Activated T-helper 17 cell treated with anti-CD3 and anti-CD28 coated beads, Interleukin-2, amount 50 U/mL, for 72 hours (primary cell): ENCODE data around the gene MAG. TPM values are rescaled to one million over a fixed set of nuclear protein-coding genes. Genes with fewer than 3 reads are reported as not detected.

Source experiments
- ATAC-seq: fragments of 150-1000 bp; cut with Tn5 transposase; replicated peaks from 2 replicates; pipeline ENCODE4 v1.10.0; 2021; ENCODE audit warnings: mild to moderate bottlenecking, moderate library complexity
- H3K27ac Mint-ChIP-seq: one replicate; pipeline ENCODE4 v1.8.0; 2022; ENCODE audit warnings: mixed read lengths
- H3K27me3 Mint-ChIP-seq: one replicate; pipeline ENCODE4 v1.8.0; 2022; ENCODE audit warnings: mixed read lengths
- H3K36me3 Mint-ChIP-seq: one replicate; pipeline ENCODE4 v1.8.0; 2022; ENCODE audit warnings: low read depth, mild to moderate bottlenecking, mixed read lengths
- H3K4me1 Mint-ChIP-seq: one replicate; pipeline ENCODE4 v1.8.0; 2022; ENCODE audit warnings: mixed read lengths
- H3K4me3 Mint-ChIP-seq: one replicate; pipeline ENCODE4 v1.8.0; 2022; ENCODE audit warnings: mild to moderate bottlenecking, mixed read lengths
- H3K9me3 Mint-ChIP-seq: one replicate; pipeline ENCODE4 v1.8.0; 2022; ENCODE audit warnings: mixed read lengths
- total RNA-seq, 2 donors: library from RNA; stranded (reverse); gene quantifications; one replicate each; pipeline ENCODE4 v1.2.3, GENCODE V29; 2022

MAG gene
- total RNA-seq, 2 donors from 2014 or later: 0.24 to 0.50 TPM

DNA sequence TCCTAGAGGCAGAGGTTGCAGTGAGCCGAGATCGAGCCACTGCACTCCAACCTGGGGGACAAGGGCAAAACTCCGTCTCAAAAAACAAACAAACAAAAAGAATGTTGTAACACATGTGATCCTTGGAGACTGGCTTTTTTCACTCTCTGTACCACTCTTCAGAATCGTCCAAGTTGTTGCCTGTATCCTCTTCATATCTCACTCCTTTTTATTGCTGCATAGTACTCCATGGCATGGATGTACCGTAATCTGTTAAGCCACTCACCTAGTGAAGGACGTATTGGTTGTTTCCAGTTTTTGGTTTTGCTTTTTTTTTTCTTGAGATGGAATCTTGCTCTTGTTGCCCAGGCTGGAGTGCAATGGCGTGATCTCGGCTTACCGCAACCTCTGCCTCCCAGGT lies 30.1 kb downstream of the MAG start:
- H3K9me3 Mint-ChIP-seq: no peaks in the 10 kb centered on the region
- no peak overlapping the region for H3K27ac Mint-ChIP-seq
- peaks cover 5% of the 10 kb centered on the region for H3K4me1 Mint-ChIP-seq
- H3K36me3 Mint-ChIP-seq: no peaks in the 10 kb centered on the region
- no peak for ATAC-seq
- H3K27me3 Mint-ChIP-seq: peaks cover 4% of the 10 kb centered on the region
- H3K4me3 Mint-ChIP-seq: no peak overlapping the region

DNA sequence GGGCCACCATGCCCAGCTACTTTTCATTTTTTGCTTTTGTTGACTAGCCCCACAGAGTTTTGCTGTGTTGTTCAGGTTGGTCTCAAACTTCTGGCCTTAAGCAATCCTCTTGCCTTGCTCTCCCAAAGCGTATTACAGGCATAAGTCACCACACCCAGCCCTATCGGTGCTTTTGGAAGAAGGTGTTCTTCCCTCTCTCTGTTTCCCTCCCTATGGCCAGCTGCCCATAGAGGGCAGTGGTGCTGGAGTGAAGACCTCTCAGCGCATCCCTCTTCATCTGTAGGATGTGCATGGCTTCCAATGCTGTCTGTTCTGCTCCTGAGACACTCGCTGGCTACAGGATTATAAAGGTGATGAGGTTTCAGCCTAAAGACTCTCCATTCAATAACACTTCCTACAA lies 35.7 kb downstream of the MAG start:
- ATAC-seq: no peak
- peaks cover 11% of the 10 kb centered on the region for H3K27me3 Mint-ChIP-seq
- H3K4me1 Mint-ChIP-seq: peaks cover 3% of the 10 kb centered on the region
- no peak overlapping the region for H3K4me3 Mint-ChIP-seq
- H3K9me3 Mint-ChIP-seq: no peaks in the 10 kb centered on the region
- H3K36me3 Mint-ChIP-seq: no peaks in the 10 kb centered on the region
- H3K27ac Mint-ChIP-seq: no peak overlapping the region

DNA sequence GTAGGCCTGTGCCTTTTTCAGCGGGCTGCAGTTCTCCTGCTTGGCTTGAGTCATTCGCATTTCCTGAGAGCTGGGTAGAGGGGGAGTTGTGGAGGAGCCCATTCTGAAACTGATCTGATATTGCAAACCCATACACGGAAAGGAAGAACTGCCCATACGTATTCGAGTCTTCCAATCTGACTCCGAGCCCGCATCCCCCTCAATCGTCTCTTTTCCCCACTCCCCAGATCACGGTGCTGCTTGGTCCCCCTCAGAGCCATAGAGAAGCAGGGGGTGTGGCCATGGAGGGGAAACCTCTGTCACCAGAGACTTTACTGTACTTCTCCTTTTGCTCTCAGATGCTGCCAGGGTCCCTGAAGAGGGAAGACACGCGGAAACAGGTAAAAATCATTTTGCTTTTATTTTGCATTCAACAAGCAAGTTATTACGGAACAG lies 36.9 kb downstream of the MAG start, which contains the start of gene CD22:
Gene CD22 (plus strand): TSS at position 337 of the 435 bp plus-strand sequence. CDS start 2,854 bp downstream, outside the sequence.
- Mint-ChIP-seq H3K36me3 (no peaks in the 10 kb centered on the region), H3K4me3 (no peak within 1 kb of the TSS), H3K27me3 (peaks cover 13% of the 10 kb centered on the region), H3K9me3 (no peaks in the 10 kb centered on the region), H3K27ac (no peak within 1 kb of the TSS), H3K4me1 (peaks cover 9% of the 10 kb centered on the region)
- ATAC-seq: no peak

DNA sequence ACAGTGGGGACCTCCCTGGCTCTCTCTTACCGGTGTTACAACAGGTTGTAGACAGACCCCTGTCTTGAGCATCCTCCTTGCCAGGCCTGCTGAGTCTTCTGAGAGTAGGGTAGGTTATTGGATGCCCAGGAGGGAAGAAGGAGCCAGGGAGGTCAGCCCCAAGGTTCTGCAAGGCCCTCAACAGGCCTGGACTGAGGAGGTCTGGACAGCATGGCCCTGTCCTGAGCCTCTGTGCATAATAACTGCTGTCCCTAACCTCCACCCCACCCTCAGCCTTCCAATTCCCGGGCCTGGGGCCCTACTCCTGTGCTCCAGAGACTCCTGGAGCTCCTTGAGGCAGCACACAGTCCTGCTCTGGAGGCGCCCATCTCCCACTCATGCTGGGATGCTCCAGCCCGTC lies 37.4 kb downstream of the MAG start:
- H3K27ac Mint-ChIP-seq: no peak overlapping the region
- H3K27me3 Mint-ChIP-seq: peaks cover 17% of the 10 kb centered on the region
- no peaks in the 10 kb centered on the region for H3K9me3 Mint-ChIP-seq
- ATAC-seq: no peak
- no peaks in the 10 kb centered on the region for H3K36me3 Mint-ChIP-seq
- H3K4me1 Mint-ChIP-seq: peaks cover 14% of the 10 kb centered on the region
- no peak overlapping the region for H3K4me3 Mint-ChIP-seq

DNA sequence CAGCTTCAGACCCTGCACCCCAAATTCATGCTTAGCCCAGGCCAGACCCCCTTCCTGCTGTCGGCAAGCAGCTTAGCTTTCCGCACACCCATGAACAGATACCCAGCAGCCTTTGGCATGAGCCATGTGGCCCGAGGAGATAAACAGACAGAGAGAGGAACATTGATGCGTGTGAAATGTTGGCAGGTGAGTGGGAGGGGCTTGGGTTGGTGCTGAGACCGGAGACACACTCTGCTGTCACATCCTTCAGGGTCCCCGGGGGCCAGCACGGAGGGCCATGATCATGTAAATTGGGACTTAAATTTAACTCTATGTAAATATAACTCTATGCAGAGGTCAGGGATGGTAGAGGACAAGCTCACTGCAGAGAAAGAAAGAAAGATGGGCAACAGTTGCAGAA lies 38.5 kb downstream of the MAG start:
- Mint-ChIP-seq H3K9me3 (no peaks in the 10 kb centered on the region), H3K36me3 (no peaks in the 10 kb centered on the region), H3K4me1 (peaks cover 20% of the 10 kb centered on the region), H3K4me3 (no peak overlapping the region), H3K27ac (no peak overlapping the region), H3K27me3 (peaks cover 17% of the 10 kb centered on the region)
- no peak for ATAC-seq

DNA sequence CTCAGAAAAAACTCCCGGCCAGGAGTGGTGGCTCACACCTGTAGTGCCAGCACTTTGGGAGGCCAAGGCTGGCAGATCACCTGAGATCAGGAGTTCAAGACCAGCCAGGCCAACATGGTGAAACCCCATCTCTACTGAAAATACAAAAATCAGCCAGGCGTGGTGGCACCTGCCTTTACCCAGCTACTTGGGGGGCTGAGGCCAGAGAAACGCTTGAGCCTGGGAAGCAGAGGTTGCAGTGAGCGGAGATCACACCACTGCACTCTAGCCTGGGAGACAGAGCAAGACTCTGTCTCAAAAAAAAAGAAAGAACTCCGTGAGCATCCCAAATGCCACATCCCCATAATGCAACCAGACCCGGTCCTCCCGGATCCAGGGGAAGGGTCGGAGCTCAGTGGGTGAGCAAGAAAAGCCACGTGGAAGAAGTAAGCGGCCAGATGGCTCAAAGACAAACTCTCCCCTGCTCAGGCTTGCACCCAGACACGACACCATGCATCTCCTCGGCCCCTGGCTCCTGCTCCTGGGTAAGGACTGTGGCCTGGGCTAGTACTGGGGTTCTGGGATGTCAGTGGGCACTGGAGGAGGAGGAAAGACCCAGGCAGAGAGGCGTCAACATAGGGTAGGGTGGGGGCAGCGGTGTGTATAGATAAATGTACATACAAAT lies 39.7 kb downstream of the MAG start:
- peaks cover 20% of the 10 kb centered on the region for H3K4me1 Mint-ChIP-seq

DNA sequence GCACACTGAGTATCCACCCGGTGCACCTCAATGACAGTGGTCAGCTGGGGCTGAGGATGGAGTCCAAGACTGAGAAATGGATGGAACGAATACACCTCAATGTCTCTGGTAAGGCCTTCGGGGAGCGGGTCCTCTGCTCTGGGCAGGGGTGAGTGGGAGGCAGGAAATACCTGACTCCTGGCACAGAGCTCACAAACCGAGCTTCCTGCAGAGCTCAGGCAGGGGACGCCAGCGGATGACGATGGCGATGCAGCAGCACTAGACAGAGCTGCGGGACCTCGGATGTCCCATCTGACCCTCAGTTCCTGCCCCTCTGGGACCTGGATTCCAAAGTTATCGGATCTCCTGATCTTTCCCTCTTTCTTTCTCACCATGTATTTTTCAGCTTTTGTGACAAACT lies 40.9 kb downstream of the MAG start:
- peak; percentile 73 for ATAC-seq
- H3K4me1 Mint-ChIP-seq: peaks cover 20% of the 10 kb centered on the region

More for the DNA sequence above, 39.7 kb downstream of the MAG start:
- no peaks in the 10 kb centered on the region for H3K36me3 Mint-ChIP-seq
- no peak overlapping the region for H3K4me3 Mint-ChIP-seq
- H3K27me3 Mint-ChIP-seq: peaks cover 13% of the 10 kb centered on the region
- no peaks in the 10 kb centered on the region for H3K9me3 Mint-ChIP-seq
- no peak overlapping the region for H3K27ac Mint-ChIP-seq
- no peak for ATAC-seq

DNA sequence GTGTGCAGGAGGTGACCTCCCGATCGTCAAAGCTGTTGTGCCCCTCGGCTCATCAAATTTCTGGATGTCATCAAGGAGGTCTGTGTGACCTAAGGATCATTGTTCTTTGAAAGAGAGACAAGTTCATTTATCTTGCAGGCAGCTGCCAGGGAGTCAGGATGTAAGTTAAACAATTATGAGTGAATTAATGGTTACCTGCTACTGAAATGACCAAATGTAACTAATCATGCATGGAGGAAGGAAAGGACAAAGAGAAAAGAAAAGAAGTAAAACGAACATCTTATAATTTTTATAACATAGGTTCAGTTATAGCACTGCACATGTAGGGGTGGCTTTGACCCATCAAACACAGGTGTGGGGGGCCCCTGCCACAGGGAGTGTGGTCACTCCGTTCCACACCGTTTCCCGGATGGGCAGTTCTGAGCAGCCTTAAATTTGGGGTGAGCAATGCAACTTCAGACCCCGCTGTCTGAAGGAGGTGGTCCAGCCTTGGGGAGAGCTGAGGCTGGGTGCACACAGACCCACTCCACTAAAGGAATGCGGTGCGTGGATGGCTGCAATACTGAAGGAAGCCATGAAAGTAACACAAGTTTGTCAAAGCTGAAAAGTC lies 42.3 kb downstream of the MAG start:
- Mint-ChIP-seq H3K36me3 (no peaks in the 10 kb centered on the region), H3K4me3 (peak overlapping the region; percentile 61), H3K9me3 (no peaks in the 10 kb centered on the region), H3K27ac (peak overlapping the region; percentile 77), H3K4me1 (peaks cover 20% of the 10 kb centered on the region), H3K27me3 (peaks cover 13% of the 10 kb centered on the region)
- ATAC-seq: no peak

More for the DNA sequence above, 40.9 kb downstream of the MAG start:
- Mint-ChIP-seq H3K27me3 (peaks cover 13% of the 10 kb centered on the region), H3K9me3 (no peaks in the 10 kb centered on the region), H3K4me3 (peak overlapping the region; percentile 61), H3K27ac (peak overlapping the region; percentile 7), H3K36me3 (no peaks in the 10 kb centered on the region)

DNA sequence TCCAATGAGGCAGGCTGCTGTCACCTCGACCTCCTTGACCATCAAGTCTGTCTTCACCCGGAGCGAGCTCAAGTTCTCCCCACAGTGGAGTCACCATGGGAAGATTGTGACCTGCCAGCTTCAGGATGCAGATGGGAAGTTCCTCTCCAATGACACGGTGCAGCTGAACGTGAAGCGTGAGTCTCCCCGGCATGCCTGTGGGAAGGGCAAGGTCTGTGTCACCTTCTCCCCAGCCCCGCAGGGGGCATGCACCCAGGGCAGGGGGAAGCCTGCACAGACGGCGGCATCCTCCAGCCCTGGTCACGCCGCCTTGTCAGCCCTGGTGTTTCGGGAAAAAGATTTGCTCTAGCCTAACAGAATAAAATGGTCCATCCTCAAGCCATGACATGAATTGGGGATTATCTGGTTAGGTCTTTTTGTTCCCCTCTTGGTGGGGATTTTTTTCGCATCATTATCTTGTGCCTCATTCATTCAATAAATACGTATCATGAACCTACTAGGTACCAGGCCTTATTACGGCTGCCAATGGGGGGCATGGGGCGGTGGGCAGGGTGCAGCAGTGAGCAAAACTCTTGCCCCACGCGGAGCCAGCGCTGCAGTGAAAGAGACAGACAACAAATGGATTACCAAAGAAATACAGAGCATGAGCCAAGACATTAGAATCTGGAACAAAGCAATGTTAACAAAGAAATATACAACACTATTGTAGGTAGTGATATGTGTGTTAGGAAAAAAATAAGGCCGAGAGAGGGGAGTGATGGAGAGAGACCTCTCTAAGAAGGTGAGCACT lies 44.4 kb downstream of the MAG start:
- Mint-ChIP-seq H3K27me3 (peaks cover 6% of the 10 kb centered on the region), H3K36me3 (no peaks in the 10 kb centered on the region), H3K27ac (no peak overlapping the region), H3K9me3 (no peaks in the 10 kb centered on the region), H3K4me1 (peaks cover 20% of the 10 kb centered on the region), H3K4me3 (no peak overlapping the region)
- ATAC-seq: no peak

DNA sequence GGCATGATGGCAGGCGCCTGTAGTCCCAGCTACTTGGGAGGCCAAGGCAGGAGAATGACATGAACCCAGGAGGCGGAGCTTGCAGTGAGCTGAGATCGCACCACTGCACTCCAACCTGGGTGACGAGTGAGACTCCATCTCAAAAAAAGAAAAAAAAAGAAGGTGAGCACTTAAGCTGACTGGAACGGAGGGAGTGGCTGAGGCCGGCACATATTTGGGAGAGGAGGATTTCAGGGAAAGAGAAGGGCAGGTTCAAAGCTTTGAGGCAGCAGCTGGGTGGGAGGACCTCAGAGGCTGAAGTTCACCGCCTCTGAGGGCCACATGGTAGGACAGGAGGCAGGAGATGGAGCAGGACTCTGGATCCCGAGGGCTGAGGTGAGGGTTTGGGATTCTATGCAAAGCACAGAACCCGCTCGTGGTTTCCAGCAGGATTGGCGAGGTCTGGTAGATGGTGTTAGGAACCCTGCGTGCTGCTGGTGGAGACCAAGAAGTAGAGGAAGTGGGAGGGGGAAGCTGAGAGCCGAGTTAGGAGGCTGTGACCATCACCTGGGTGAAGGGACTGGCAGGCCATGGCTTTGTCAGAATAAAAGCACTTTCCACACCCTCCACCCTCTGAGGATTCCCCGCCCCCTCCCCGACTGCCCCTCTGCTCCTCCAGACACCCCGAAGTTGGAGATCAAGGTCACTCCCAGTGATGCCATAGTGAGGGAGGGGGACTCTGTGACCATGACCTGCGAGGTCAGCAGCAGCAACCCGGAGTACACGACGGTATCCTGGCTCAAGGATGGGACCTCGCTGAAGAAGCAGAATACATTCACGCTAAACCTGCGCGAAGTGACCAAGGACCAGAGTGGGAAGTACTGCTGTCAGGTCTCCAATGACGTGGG lies 45.4 kb downstream of the MAG start:
- Mint-ChIP-seq H3K36me3 (no peaks in the 10 kb centered on the region), H3K27me3 (peaks cover 9% of the 10 kb centered on the region), H3K4me3 (no peak overlapping the region), H3K4me1 (peaks cover 20% of the 10 kb centered on the region), H3K27ac (no peak overlapping the region), H3K9me3 (no peaks in the 10 kb centered on the region)
- ATAC-seq: no peak

DNA sequence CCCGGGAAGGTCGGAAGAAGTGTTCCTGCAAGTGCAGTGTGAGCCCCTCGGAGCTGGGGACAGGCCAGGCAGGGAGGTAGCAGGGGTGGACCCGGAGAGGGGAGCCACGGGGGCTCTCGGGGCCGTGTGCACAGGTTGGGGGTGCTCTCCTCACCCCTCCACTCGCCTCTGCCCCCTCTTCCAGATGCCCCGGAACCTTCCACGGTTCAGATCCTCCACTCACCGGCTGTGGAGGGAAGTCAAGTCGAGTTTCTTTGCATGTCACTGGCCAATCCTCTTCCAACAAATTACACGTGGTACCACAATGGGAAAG lies 46.0 kb downstream of the MAG start:
- no peaks in the 10 kb centered on the region for H3K9me3 Mint-ChIP-seq
- peaks cover 12% of the 10 kb centered on the region for H3K27me3 Mint-ChIP-seq
- H3K4me1 Mint-ChIP-seq: peaks cover 15% of the 10 kb centered on the region
- ATAC-seq: no peak
- H3K4me3 Mint-ChIP-seq: no peak overlapping the region
- no peaks in the 10 kb centered on the region for H3K36me3 Mint-ChIP-seq
- H3K27ac Mint-ChIP-seq: peak overlapping the region; percentile 30

DNA sequence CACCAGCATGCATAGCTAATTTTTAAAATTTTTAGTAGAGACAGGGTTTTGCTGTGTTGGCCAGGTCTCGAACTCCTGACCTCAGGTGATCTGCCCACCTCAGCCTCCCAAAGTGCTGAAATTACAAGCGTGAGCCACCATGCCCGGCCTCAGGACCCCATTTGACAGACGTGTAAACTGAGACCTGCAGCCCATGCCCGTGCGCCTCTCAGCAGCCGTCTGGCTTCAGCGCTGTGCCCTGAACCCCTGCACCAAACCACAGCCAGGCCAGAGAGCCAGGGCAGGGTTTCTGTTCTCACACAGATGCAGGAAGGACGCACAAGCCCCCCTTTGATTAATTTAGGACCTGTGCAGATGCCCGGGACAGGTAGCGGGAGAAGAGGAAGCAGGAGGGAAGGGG lies 48.5 kb downstream of the MAG start:
- H3K9me3 Mint-ChIP-seq: no peaks in the 10 kb centered on the region
- peaks cover under 1% of the 10 kb centered on the region for H3K4me1 Mint-ChIP-seq
- H3K4me3 Mint-ChIP-seq: no peak overlapping the region
- no peak overlapping the region for H3K27ac Mint-ChIP-seq
- no peaks in the 10 kb centered on the region for H3K36me3 Mint-ChIP-seq
- no peak for ATAC-seq
- H3K27me3 Mint-ChIP-seq: peaks cover 9% of the 10 kb centered on the region

DNA sequence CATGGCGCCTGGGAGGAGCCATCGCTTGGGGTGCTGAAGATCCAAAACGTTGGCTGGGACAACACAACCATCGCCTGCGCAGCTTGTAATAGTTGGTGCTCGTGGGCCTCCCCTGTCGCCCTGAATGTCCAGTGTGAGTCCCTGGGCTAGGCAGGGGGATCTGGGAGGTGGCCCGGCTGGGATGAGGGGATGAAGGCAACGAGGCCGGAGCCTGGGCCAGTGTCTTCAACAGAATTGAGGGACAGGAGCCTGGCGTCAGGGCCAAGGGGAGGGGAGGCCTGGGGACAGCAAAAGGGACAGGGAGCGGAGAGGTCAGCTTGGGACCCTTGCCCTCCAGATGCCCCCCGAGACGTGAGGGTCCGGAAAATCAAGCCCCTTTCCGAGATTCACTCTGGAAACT lies 49.0 kb downstream of the MAG start:
- Mint-ChIP-seq H3K27ac (no peak overlapping the region), H3K27me3 (peaks cover 9% of the 10 kb centered on the region), H3K36me3 (no peaks in the 10 kb centered on the region), H3K4me3 (no peak overlapping the region), H3K9me3 (no peaks in the 10 kb centered on the region), H3K4me1 (peaks cover 6% of the 10 kb centered on the region)
- no peak for ATAC-seq

DNA sequence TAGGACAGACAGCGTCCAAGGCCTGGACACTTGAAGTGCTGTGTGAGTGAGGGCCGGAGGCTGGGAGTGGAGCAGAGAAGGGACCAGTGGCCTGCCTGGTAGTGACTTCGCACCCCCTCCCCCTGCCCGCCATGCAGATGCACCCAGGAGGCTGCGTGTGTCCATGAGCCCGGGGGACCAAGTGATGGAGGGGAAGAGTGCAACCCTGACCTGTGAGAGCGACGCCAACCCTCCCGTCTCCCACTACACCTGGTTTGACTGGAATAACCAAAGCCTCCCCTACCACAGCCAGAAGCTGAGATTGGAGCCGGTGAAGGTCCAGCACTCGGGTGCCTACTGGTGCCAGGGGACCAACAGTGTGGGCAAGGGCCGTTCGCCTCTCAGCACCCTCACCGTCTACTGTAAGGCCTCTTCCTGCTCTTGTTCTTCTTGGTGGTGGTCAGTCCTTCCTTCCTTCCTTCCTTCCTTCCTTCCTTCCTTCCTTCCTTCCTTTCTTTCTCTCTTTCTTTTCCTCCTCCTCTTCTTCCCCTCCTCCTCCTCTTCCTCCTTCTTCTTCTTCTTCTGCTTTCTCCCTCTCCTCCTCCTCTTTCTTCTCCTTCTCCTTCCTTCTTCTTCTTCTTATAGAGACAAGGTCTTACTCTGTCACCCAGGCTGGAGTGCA lies 49.7 kb downstream of the MAG start:
- Mint-ChIP-seq H3K9me3 (no peaks in the 10 kb centered on the region), H3K4me3 (no peak overlapping the region), H3K27me3 (peaks cover 9% of the 10 kb centered on the region), H3K27ac (peak overlapping the region; percentile 25), H3K36me3 (no peaks in the 10 kb centered on the region), H3K4me1 (peaks cover 13% of the 10 kb centered on the region)
- ATAC-seq: no peak
